HG03159 (cell line): Measurements from ENCODE around the gene ARHGEF11.
"Not testable (repeated sequence)": the region's sequence is repeated elsewhere in the genome, so short reads cannot be mapped to it uniquely, and the experiment has no call there.

Source experiments
- ATAC-seq: cut with Tn5 transposase; IDR thresholded peaks from one replicate; pipeline ENCODE4 v1.9.1; 2021; ENCODE audit warnings: mild to moderate bottlenecking, moderate library complexity; ENCODE audit not compliant: unreplicated experiment

ARHGEF11 gene

DNA sequence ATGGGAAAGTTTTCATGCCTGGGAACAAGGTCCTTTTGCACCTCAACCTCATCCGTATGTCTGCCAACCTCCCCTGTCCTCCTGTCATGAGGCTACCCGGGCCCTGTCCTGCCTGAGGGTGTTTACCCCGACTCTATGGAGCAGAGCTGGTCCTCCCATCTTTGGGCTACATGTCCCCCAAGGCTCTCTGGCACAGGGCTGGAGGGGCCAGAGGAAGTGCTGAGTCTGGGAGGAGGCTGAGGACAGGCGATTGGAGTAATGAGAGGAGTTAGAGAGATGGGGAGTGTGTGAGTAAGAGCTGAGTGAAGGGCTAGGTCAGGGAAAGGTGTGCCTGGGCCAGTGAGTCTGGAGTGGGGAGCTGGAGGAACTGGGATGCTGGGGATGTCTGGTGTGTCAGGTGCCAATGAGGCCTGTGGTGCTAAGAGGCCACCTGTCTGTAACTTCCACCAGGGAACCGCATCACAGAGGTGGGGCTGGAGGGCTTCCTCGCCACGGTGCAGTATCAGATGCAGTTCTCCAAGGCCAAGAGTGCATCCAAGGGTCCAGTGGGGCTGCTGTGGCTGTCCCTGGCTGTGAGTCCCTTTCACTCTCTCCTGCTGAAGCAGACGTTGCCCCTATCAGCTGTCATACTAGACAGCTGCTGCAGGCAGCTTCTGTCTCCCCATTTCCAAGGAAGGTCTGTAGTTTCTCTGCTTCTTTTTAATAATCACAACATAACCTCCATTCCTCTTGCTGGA, 113.4 kb downstream of the ARHGEF11 start:
- no peak for ATAC-seq

- ATAC-seq = no peak
Measured at GRCh38 chr1:156931211-156931952, 114.2 kb downstream of the ARHGEF11 start.

- ATAC-seq = no peak
Measured at GRCh38 chr1:156930483-156930882, 115.1 kb downstream of the ARHGEF11 start.

DNA sequence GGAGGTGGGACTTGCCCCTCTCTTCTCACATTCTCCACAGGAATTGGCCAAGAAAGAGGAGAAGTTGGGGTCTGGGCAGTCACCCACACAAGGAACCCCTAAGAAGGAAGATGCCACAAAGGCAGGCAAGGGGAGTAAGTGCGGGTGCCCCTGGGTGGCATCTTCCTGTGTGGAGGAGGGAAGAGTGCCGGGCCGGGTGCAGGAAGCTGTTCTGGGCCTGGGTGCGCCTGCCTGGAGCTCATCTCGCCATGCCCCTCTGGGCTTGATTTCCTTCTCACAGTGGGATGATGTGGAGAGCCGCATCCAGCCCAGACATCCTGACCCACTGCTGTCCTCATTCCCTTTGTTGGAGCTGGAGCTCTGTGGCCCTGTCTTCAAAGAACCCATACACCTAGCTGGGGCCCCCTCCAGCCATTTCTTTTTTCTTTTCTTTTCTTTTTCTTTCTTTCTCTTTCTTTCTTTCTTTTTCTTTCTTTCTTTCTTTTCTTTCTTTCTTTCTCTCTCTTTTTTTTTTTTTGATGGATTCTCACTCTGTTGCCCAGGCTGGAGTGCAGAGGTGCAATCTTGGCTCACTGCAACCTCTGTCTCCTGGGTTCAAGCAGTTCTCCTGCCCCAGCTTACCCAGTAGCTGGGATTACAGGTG, 115.8 kb downstream of the ARHGEF11 start:
- ATAC-seq = no peak

DNA sequence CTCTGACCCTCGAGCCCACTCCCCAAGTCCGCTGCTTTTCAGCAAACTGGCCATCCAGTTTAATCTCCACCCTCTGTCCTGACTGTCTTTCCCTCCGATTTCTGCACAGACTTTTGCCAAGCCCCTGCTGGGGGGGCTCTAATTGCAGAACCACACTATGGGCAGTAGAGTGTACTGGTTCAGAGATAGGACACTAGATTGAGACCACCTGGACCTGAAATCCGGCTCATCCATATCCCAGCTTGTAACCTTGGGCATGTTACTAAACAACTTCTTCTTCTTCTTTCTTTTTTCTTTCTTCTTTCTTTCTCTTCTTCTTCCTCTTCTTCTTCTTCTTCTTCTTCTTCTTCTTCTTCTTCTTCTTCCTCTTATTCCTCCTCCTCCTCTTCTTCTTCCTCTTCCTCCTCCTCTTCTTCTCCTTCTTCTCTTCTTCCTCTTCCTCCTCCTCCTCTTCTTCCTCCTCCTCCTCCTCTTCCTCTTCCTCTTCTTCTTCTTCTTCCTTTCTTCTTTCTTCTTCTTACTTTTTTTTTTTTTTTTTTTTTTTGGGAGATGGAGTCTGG, 117.4 kb downstream of the ARHGEF11 start:
- ATAC-seq = no peak

- no peak for ATAC-seq
Measured at GRCh38 chr1:156927215-156928042, 118.1 kb downstream of the ARHGEF11 start.

DNA sequence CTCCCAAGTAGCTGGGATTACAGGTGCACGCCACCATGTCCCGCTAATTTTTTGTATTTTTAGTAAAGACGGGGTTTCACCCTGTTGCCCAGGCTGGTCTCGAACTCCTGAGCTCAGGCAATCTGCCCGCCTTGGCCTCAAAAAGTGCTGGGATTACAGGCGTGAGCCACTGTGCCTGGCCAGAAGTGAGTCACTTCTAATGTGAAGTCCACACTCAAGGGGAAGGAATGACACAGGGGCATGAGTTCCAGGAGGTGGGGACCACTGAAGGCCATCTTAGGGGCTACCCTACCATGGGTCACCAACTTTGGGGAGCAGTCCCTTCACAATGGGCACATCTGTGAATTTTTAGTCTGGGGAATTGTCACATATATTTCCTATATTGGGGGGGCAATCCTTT, 118.8 kb downstream of the ARHGEF11 start:
- ATAC-seq = not testable (repeated sequence)

- ATAC-seq = no peak
Measured at GRCh38 chr1:156926175-156926574, 119.4 kb downstream of the ARHGEF11 start.

DNA sequence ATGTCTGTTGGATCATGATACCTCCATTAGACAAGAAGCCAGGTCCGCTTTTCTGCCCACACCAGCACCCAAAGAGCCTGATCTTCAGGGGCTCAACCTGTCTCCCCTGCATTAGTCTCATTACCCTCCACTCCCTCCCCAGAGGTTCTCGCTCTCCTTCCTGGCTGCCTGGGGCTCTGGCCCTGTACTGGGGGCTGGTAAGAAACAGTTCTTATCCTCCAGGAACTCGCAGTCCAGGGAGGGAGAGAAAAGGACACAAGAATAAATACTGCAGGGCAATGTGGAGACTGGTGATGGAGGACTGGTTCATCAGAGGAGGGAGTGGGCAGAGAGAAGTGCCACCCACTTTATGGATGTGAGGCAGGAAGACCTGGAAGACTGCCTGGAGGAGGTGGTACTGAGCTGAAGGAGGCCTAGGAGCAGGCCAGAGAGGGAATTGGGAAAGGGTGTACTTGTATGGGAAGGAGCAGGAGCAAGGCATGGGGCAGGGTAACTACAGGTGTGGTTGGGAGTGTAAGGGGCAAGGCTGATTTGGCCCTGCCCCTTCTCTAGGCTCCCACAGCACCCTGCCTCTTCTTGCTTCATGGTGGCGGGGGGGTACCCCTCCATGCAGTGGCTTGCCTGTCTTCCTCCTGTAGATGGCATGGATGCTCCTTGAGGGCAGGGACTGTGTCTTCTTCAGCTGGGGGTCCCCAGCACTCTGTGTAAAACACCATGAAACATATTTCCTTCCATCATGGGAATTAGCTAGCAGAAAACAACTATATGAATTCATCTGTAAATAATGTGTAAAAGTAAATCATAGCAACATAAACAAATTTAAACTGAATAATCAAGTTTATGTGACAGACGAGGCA, 120.2 kb downstream of the ARHGEF11 start:
- ATAC-seq = no peak

DNA sequence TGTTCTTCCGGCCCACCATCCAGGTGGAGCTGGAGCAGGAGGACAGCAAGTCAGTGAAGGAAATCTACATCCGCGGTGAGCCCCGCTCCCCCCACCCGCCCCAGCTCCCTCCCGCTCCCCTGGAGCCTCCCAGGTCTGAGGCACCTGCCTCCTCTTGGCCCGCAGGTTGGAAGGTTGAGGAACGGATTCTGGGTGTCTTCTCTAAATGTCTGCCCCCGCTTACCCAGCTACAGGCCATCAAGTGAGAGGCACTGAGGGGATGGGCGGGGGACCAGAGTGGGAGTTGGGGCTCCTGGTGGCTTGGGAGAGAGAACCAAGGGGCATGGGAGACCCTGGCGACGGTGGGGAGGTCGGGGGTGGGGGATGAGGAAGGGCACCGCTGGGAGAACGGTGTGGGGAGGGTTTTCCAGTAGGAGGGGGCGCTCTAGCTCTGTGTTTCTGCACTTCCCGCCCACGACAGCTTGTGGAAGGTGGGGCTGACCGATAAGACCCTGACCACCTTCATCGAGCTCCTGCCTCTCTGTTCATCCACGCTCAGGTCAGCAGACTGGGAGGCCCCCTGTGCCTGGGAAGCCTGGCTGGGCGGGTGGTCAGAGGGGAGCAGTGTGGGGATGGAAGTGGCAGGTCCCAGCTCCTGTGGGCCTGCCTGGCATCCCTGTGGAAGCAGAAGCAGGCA, 120.9 kb downstream of the ARHGEF11 start:
- no peak for ATAC-seq

GRCh38 chr1:156923670-156924477, 121.7 kb downstream of the ARHGEF11 start:
- ATAC-seq = no peak

GRCh38 chr1:156922986-156923669, 122.4 kb downstream of the ARHGEF11 start:
- no peak for ATAC-seq

GRCh38 chr1:156921053-156921529, 124.5 kb downstream of the ARHGEF11 start:
- ATAC-seq = no peak

GRCh38 chr1:156920233-156921052, 125.1 kb downstream of the ARHGEF11 start, which contains the start of gene LRRC71:
TSS of gene LRRC71 (plus strand) at chr1:156920632. CDS start at chr1:156920804, 172 bp downstream.
- ATAC-seq = no peak

DNA sequence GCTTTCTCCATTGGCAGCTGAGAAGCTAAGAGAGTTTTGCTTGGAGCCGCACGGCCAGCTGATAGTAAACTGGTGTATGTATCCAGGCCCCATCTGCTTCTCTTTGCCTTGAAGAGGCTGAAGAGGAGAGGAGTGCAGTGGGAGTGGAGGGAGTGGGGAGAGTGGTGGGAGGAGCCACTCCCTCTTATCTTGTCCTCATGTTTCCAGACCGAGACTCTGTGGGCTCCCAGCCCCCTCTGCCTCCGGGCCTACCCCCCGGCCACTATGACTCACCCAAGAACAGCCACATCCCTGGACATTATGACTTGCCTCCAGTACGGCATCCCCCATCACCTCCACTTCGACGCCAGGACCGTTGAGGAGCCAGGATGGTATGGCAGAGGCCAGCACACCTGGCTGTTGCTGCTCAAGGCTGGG, 131.1 kb downstream of the ARHGEF11 start:
- no peak for ATAC-seq

GRCh38 chr1:156913809-156914387, 131.6 kb downstream of the ARHGEF11 start:
- no peak for ATAC-seq
